Calu3 (cell line): ENCODE measurements around the gene KLHDC8B. TPM values are rescaled to one million over a fixed set of nuclear protein-coding genes. Genes with fewer than 3 reads are reported as not detected.

Source experiments
- BruUV-seq: library from RNA; stranded (reverse); fragments of 400-500 nt; replicated peaks from 2 replicates; lab custom pipeline; 2021; lab: Mats Ljungman, UMichigan
- CTCF ChIA-PET: fragments of 300-600 bp; sonication (Branson Sonifier 250); formaldehyde crosslinking; loops from one replicate; lab custom pipeline; 2022; ENCODE audit warnings: antibody characterized with exemption; lab: Charles Lee
- DNase-seq: peaks from one replicate; pipeline ENCODE4 v3.0.0; 2022
- H3K27ac Mint-ChIP-seq: one replicate; pipeline ENCODE4 v1.8.0; 2022; ENCODE audit warnings: mixed read lengths; ENCODE audit not compliant: unreplicated experiment
- H3K27me3 Mint-ChIP-seq: one replicate; pipeline ENCODE4 v1.8.0; 2022; ENCODE audit warnings: mixed read lengths; ENCODE audit not compliant: unreplicated experiment
- H3K36me3 Mint-ChIP-seq: one replicate; pipeline ENCODE4 v1.8.0; 2022; ENCODE audit warnings: mild to moderate bottlenecking, moderate library complexity, mixed read lengths; ENCODE audit not compliant: insufficient read depth, unreplicated experiment
- H3K4me1 Mint-ChIP-seq: one replicate; pipeline ENCODE4 v1.8.0; 2022; ENCODE audit warnings: mild to moderate bottlenecking, low read depth, mixed read lengths; ENCODE audit not compliant: unreplicated experiment
- H3K4me3 Mint-ChIP-seq: one replicate; pipeline ENCODE4 v1.8.0; 2022; ENCODE audit warnings: mild to moderate bottlenecking, low read depth, moderate library complexity, mixed read lengths; ENCODE audit not compliant: unreplicated experiment
- H3K9me3 Mint-ChIP-seq: one replicate; pipeline ENCODE4 v1.8.0; 2022; ENCODE audit warnings: low read depth, mixed read lengths; ENCODE audit not compliant: unreplicated experiment
- intact Hi-C: fragments of 100-400 bp; cut with micrococcal nuclease; formaldehyde crosslinking; loops from one replicate; pipeline ENCODE4 v1.10.0; 2022; ENCODE audit not compliant: unreplicated experiment
- total RNA-seq: library from RNA; stranded (reverse); gene quantifications from 2 replicates; pipeline ENCODE4 v1.2.3, GENCODE V29; 2022
- TF ChIP-seq, protein P1 (sequence below): fragments of 200-600 bp; IDR thresholded peaks from one replicate; pipeline ENCODE4 v1.8.0; 2022; ENCODE audit warnings: antibody characterized with exemption; ENCODE audit not compliant: unreplicated experiment

The KLHDC8B gene
- total RNA-seq, 1 experiment from 2014 or later = 5.4 TPM

DNA sequence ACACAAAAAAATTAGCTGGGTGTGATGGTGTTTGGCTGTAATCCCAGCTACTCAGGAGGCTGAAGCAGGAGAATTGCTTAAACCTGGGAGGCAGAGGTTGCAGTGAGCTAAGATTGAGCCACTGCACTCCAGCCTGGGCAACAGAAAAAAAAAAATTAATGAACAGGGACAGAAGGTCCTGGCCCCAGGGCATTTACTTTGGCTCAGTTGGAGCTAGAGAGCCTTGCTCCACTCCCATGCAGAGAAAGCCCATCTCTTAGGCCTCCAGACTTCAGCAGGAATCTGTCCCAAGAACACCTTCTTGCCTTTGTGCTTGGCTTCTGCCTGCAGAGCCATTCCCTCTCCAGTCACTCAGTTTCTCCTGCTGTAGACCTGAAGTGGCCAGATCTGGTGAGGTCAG, 8.7 kb downstream of the KLHDC8B start:
- H3K4me3 Mint-ChIP-seq = no peak overlapping the region
- H3K27ac Mint-ChIP-seq = no peak overlapping the region
- H3K27me3 Mint-ChIP-seq = peaks cover 18% of the 10 kb centered on the region
- no TSS peak for BruUV-seq
- CTCF ChIA-PET = interaction anchor here (0.6 to 0.7 kb wide), 2 partner anchors 53 to 98 kb away, joined by 3 to 4 read pairs; no protein-coding TSS in a partner anchor
- DNase-seq = no peak
- no peaks in the 10 kb centered on the region for H3K36me3 Mint-ChIP-seq
- no peaks in the 10 kb centered on the region for H3K4me1 Mint-ChIP-seq
- H3K9me3 Mint-ChIP-seq = no peaks in the 10 kb centered on the region
- intact Hi-C loops = no loop called here
- TF ChIP-seq, protein P1, sequence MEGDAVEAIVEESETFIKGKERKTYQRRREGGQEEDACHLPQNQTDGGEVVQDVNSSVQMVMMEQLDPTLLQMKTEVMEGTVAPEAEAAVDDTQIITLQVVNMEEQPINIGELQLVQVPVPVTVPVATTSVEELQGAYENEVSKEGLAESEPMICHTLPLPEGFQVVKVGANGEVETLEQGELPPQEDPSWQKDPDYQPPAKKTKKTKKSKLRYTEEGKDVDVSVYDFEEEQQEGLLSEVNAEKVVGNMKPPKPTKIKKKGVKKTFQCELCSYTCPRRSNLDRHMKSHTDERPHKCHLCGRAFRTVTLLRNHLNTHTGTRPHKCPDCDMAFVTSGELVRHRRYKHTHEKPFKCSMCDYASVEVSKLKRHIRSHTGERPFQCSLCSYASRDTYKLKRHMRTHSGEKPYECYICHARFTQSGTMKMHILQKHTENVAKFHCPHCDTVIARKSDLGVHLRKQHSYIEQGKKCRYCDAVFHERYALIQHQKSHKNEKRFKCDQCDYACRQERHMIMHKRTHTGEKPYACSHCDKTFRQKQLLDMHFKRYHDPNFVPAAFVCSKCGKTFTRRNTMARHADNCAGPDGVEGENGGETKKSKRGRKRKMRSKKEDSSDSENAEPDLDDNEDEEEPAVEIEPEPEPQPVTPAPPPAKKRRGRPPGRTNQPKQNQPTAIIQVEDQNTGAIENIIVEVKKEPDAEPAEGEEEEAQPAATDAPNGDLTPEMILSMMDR = no peak

DNA sequence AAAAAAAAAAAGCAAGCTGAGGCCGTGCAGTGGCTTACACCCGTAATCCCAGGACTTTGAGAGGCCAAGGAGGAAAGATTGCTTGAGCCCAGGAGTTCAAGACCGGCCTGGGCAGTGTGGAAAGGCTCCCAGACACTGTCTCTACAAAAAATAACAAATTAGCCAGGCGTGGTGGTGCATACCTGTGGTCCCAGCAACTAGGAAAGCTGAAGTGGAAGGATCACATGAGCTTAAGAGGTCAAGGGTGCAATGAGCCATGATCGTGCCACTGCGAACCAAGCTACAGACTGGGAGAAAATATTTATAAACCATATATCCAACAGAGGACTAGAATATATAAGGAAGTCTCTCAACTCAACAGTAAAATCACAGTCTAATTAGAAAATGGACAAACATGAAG, 10.0 kb downstream of the KLHDC8B start:
- intact Hi-C loops = no loop called here
- H3K27ac Mint-ChIP-seq = no peak overlapping the region
- H3K36me3 Mint-ChIP-seq = no peaks in the 10 kb centered on the region
- no TSS peak for BruUV-seq
- H3K4me3 Mint-ChIP-seq = no peak overlapping the region
- TF ChIP-seq, protein P1 = no peak
- H3K27me3 Mint-ChIP-seq = peaks cover 18% of the 10 kb centered on the region
- H3K4me1 Mint-ChIP-seq = no peaks in the 10 kb centered on the region
- DNase-seq = no peak
- no peaks in the 10 kb centered on the region for H3K9me3 Mint-ChIP-seq
- CTCF ChIA-PET = no interaction called here

DNA sequence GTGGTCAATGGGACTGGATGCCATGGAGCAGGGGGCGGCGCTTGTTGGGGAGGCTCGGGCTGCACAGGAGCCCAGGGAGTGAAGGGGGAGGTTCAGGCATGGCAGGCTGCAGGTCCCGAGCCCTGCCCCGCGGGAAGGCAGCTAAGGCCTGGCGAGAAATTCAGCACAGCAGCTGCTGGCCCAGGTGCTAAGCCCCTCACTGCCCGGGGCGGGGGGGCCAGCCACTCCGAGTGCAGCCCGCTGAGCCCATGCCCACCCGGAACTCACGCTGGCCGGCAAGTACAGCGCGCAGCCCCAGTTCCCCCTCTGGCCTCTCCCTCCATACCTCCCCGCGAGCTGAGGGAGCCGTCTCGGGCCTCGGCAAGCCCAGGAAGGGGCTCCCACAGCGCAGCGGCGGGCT, 11.3 kb downstream of the KLHDC8B start:
- H3K36me3 Mint-ChIP-seq = no peaks in the 10 kb centered on the region
- H3K27ac Mint-ChIP-seq = no peak overlapping the region
- no peak overlapping the region for H3K4me3 Mint-ChIP-seq
- no peak for DNase-seq
- CTCF ChIA-PET = no interaction called here
- TF ChIP-seq, protein P1 = no peak
- BruUV-seq = no TSS peak
- H3K27me3 Mint-ChIP-seq = peaks cover 18% of the 10 kb centered on the region
- intact Hi-C loops = no loop called here
- no peaks in the 10 kb centered on the region for H3K9me3 Mint-ChIP-seq
- no peaks in the 10 kb centered on the region for H3K4me1 Mint-ChIP-seq

DNA sequence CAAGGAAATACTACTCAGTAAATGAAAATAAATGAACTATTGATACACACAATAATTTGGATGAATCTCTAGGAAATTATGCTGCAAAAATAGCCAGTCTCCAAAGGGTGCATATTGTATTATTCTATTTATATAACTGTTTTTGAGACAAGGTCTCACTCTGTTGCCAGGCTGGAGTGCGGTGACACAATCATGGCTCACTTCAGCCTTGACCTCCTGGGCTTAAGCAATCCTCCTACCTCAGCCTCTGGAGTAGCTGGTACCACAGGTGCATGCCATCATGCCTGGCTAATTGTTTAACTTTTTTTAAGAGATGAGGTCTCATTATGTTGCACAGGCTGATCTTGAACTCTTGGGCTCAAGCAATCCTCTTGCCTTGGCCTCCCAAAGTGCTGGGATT, 12.5 kb downstream of the KLHDC8B start:
- DNase-seq = no peak
- H3K4me1 Mint-ChIP-seq = no peaks in the 10 kb centered on the region
- no peak overlapping the region for H3K4me3 Mint-ChIP-seq
- intact Hi-C loops = no loop called here
- no peak overlapping the region for H3K27ac Mint-ChIP-seq
- TF ChIP-seq, protein P1 = no peak
- H3K36me3 Mint-ChIP-seq = no peaks in the 10 kb centered on the region
- no peaks in the 10 kb centered on the region for H3K9me3 Mint-ChIP-seq
- CTCF ChIA-PET = no interaction called here
- H3K27me3 Mint-ChIP-seq = peaks cover 11% of the 10 kb centered on the region
- BruUV-seq = no TSS peak
